Choroid plexus epithelial cell (primary cell): ENCODE results near the gene MYH2.
"Not testable (repeated sequence)": the region's sequence is repeated elsewhere in the genome, so short reads cannot be mapped to it uniquely, and the experiment has no call there.

Source experiments
- DNase-seq: peaks from one replicate; pipeline ENCODE4 v3.0.0-alpha.2; 2010; ENCODE audit warnings: low read depth
- H3K4me3 ChIP-seq: 2 replicates; pipeline ENCODE4 v1.5.1; 2011; ENCODE audit warnings: low read depth, mild to moderate bottlenecking, control low read depth, low read length, moderate library complexity
- TF ChIP-seq, protein P1 (sequence below): conservative IDR thresholded peaks from 2 replicates; pipeline ENCODE4 v1.5.1; 2011; ENCODE audit warnings: low read depth, mild to moderate bottlenecking, control low read depth, inconsistent platforms, low read length, moderate library complexity

The MYH2 gene

GRCh38 chr17:10563991-10564660 lies 14.7 kb upstream of the MYH2 start:
- TF ChIP-seq, protein P1, sequence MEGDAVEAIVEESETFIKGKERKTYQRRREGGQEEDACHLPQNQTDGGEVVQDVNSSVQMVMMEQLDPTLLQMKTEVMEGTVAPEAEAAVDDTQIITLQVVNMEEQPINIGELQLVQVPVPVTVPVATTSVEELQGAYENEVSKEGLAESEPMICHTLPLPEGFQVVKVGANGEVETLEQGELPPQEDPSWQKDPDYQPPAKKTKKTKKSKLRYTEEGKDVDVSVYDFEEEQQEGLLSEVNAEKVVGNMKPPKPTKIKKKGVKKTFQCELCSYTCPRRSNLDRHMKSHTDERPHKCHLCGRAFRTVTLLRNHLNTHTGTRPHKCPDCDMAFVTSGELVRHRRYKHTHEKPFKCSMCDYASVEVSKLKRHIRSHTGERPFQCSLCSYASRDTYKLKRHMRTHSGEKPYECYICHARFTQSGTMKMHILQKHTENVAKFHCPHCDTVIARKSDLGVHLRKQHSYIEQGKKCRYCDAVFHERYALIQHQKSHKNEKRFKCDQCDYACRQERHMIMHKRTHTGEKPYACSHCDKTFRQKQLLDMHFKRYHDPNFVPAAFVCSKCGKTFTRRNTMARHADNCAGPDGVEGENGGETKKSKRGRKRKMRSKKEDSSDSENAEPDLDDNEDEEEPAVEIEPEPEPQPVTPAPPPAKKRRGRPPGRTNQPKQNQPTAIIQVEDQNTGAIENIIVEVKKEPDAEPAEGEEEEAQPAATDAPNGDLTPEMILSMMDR: no peak
- no peak overlapping the region for H3K4me3 ChIP-seq
- DNase-seq: no peak

GRCh38 chr17:10558049-10558448 lies 8.6 kb upstream of the MYH2 start:
- DNase-seq: no peak
- no peak overlapping the region for H3K4me3 ChIP-seq
- TF ChIP-seq, protein P1: no peak

DNA sequence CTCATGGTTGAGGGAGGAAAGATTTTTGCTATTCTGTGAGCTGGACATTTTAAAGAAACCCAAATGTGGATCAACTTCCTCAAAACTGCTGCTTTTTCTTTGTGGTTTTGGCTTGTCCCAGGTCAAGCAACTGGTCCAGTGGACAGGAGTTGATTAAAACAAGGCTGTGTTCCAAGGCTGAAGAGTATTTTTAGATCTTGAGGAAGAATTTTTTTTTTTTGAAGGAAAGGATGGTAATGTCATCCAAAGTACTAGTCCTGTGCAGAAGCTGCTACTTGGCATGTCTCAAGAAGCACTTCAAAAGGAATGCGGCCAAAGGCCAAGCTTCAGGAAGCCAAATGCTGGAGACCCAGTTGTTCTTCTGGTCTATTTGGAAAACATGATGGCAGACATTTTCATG lies 8.0 kb upstream of the MYH2 start:
- no peak overlapping the region for H3K4me3 ChIP-seq
- DNase-seq: no peak
- TF ChIP-seq, protein P1: no peak

DNA sequence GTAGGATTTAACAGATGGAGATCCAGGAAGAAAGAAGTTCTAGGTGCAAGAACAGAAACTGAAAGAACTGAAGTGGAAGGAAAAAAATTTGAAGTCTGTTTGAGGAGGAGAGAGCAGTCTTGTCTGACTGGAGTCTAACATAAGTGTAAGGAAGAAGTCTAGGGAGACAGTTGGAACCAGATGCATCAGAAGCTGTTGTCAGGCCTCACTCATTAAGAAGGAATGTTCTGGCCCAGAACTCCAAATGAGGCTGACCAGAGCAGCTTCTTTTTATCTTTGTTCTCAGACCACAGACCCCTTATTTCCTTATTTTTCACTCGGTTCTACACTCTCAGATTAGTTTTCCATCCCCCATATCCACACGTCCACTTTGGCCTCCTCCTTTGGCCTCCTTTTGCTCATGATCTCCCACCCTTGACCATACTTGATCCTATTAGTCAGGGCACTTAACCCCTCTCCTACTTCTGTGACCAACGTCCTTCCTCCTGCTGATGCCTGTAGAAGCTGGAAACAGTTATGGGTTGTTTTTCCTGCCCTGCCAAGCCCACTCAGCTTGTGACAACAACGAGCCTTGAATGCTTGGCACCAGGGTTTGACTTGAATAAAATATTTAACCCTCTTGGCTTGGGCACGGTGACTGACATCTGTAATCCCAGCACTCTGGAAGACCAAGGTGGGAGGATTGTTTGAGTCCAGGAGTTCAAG lies 7.0 kb upstream of the MYH2 start:
- TF ChIP-seq, protein P1: no peak
- no peak for DNase-seq
- no peak overlapping the region for H3K4me3 ChIP-seq

DNA sequence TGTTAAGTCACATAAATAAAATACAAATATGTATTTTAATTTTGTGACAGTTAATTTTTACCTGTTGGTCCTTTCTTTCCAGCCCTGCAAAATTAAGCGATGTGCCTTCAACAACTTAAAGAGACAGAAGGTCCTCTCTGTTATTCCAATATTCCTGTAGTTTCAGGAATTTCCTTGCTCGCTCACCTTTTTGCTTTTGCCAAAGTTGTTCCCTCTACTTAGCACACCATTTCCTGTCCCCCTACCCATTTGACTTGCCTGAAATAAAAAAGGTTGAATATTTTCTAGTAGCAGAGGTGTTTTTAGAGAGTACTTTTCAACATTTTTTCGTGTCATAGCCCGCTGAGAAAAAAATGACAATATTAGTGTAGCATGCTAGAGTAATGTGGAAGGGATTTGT lies 556 bp upstream of the MYH2 start:
- TF ChIP-seq, protein P1: no peak
- no peak overlapping the region for H3K4me3 ChIP-seq
- DNase-seq: no peak

DNA sequence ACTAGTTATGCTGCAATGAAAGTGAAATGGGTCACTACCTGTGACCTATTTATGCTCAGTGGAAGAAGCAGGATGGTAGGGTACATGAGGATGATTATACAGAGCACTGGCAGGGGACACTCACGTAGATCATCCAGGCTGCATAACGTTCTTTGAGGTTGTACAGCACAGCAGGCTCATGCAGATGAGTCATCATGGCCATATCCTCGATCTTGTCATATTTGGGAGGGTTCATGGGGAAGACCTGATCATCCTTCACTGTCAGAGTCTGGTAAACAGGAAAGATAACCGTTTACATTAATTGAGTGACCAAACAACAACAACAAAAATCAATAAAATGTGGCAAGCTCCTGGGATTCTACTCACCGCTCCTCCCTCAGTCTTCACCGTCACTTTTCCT lies 2.1 kb downstream of the MYH2 start:
- TF ChIP-seq, protein P1: no peak
- DNase-seq: no peak
- H3K4me3 ChIP-seq: no peak overlapping the region

GRCh38 chr17:10543486-10543885 lies 6.0 kb downstream of the MYH2 start:
- not testable (repeated sequence) for DNase-seq, H3K4me3 ChIP-seq

- not testable (repeated sequence) for DNase-seq, H3K4me3 ChIP-seq
Measured at GRCh38 chr17:10541179-10541578, 8.3 kb downstream of the MYH2 start.
